WERI-Rb-1 (cell line): ENCODE results near the gene RPGR.

ENCODE experiments used
- DNase-seq: peaks from one replicate; pipeline ENCODE4 v3.0.0-alpha.2; 2020
- H3K27ac ChIP-seq: fragments of 250-450 bp; sonication (Bioruptor Pico); 2 replicates; pipeline ENCODE4 v1.5.1; 2020; ENCODE audit warnings: mild to moderate bottlenecking, moderate library complexity
- H3K27me3 ChIP-seq: fragments of 250-450 bp; sonication (Bioruptor Pico); 2 replicates; pipeline ENCODE4 v1.5.1; 2021; ENCODE audit warnings: mild to moderate bottlenecking, low read depth, moderate library complexity; ENCODE audit not compliant: insufficient read depth, severe bottlenecking
- H3K36me3 ChIP-seq: fragments of 250-450 bp; sonication (Bioruptor Pico); 2 replicates; pipeline ENCODE4 v1.5.1; 2020; ENCODE audit warnings: mild to moderate bottlenecking, moderate library complexity
- H3K4me3 ChIP-seq: 2 replicates; pipeline ENCODE4 v1.5.1; 2011; ENCODE audit warnings: low read depth, mild to moderate bottlenecking, control low read depth, low read length
- H3K9me3 ChIP-seq: fragments of 250-450 bp; sonication (Bioruptor Pico); 2 replicates; pipeline ENCODE4 v1.5.1; 2021; ENCODE audit warnings: mild to moderate bottlenecking, moderate library complexity; ENCODE audit not compliant: severe bottlenecking
- TF ChIP-seq, protein P1 (sequence below): IDR thresholded peaks from 2 replicates; pipeline ENCODE4 v1.5.1; 2011; ENCODE audit warnings: low read depth, mild to moderate bottlenecking, control low read depth, inconsistent platforms, low read length

The RPGR gene

DNA sequence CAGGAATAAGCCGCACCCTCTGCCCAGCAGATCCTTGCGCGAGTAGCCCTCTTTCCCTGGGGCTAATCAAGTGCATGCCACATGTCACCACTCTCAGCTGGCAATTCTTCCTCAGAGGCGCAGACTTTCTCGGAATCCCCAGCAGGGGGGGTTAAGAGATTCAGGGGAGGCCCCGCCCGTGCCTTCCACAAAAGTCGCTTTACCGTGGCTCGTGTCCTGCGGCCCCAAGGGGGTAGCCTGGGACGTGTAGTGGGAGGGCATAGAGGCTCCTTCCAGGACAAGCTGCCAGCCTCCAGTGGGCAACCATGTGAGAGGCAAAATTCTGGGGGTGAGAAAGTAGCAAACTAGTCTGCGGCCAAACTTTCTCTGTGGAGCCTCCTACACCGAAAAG is 107.3 kb downstream of the RPGR start:
- Histone ChIP-seq H3K4me3 (peak overlapping the region; percentile 53), H3K27ac (no peak overlapping the region), H3K36me3 (no peaks in the 10 kb centered on the region), H3K27me3 (peaks cover 33% of the 10 kb centered on the region), H3K9me3 (no peaks in the 10 kb centered on the region)
- DNase-seq, result peak; percentile 50
- TF ChIP-seq, protein P1, sequence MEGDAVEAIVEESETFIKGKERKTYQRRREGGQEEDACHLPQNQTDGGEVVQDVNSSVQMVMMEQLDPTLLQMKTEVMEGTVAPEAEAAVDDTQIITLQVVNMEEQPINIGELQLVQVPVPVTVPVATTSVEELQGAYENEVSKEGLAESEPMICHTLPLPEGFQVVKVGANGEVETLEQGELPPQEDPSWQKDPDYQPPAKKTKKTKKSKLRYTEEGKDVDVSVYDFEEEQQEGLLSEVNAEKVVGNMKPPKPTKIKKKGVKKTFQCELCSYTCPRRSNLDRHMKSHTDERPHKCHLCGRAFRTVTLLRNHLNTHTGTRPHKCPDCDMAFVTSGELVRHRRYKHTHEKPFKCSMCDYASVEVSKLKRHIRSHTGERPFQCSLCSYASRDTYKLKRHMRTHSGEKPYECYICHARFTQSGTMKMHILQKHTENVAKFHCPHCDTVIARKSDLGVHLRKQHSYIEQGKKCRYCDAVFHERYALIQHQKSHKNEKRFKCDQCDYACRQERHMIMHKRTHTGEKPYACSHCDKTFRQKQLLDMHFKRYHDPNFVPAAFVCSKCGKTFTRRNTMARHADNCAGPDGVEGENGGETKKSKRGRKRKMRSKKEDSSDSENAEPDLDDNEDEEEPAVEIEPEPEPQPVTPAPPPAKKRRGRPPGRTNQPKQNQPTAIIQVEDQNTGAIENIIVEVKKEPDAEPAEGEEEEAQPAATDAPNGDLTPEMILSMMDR, result 0 out of 2 replicates have a peak, but pooled peaks have one; percentile 35
